OCI-M2 (cell line): ENCODE measurements around the gene NAGLU.

Experiments used
- DNase-seq: peaks from one replicate; lab custom pipeline; 2025; ENCODE audit not compliant: unreplicated experiment; lab: John Stamatoyannopoulos, UW

Gene NAGLU

GRCh38 chr17:42536048-42536371 lies at the start of gene NAGLU:
Gene NAGLU, plus strand, starts transcription at chr17:42536241. Its CDS starts 32 bp downstream, at chr17:42536273.
- DNase-seq: peak; percentile 59

GRCh38 chr17:42488032-42488431 lies 48.0 kb upstream of the NAGLU start:
- no peak for DNase-seq

GRCh38 chr17:42493319-42493718 lies 42.7 kb upstream of the NAGLU start:
- no peak for DNase-seq

GRCh38 chr17:42494673-42495072 lies 41.4 kb upstream of the NAGLU start:
- DNase-seq: no peak

- no peak for DNase-seq
These were observed 37.2 kb upstream of the NAGLU start for GRCh38 chr17:42498828-42499227.

- DNase-seq: no peak
These were observed 34.0 kb upstream of the NAGLU start for GRCh38 chr17:42502091-42502490.

GRCh38 chr17:42502926-42503325 lies 33.1 kb upstream of the NAGLU start:
- DNase-seq: no peak

- no peak for DNase-seq
These were observed 28.4 kb upstream of the NAGLU start for GRCh38 chr17:42507671-42508070.

GRCh38 chr17:42508426-42509165 lies 27.4 kb upstream of the NAGLU start:
- DNase-seq: no peak

- no peak for DNase-seq
These were observed 26.6 kb upstream of the NAGLU start for GRCh38 chr17:42509409-42509808.

GRCh38 chr17:42509841-42510240 lies 26.2 kb upstream of the NAGLU start:
- no peak for DNase-seq

- DNase-seq: no peak
These were observed 23.8 kb upstream of the NAGLU start for GRCh38 chr17:42512246-42512645.

- DNase-seq: no peak
These were observed 23.2 kb upstream of the NAGLU start for GRCh38 chr17:42512733-42513251.

- DNase-seq: no peak
These were observed 22.4 kb upstream of the NAGLU start for GRCh38 chr17:42513686-42514085.

- no peak for DNase-seq
These were observed 21.8 kb upstream of the NAGLU start for GRCh38 chr17:42514279-42514678.

- no peak for DNase-seq
These were observed 21.2 kb upstream of the NAGLU start for GRCh38 chr17:42514867-42515266.

GRCh38 chr17:42517516-42517915 lies 18.5 kb upstream of the NAGLU start:
- peak; percentile 45 for DNase-seq

GRCh38 chr17:42518046-42518754 lies 17.8 kb upstream of the NAGLU start:
- no peak for DNase-seq

GRCh38 chr17:42518755-42519545 lies 17.1 kb upstream of the NAGLU start:
- peak; percentile 45 for DNase-seq

GRCh38 chr17:42519546-42520491 lies 16.2 kb upstream of the NAGLU start:
- no peak for DNase-seq

- DNase-seq: no peak
These were observed 15.5 kb upstream of the NAGLU start for GRCh38 chr17:42520540-42520951.
